Cardiac muscle cell (in vitro differentiated cells and primary cell): ENCODE data around the gene FBXO36. TPM values are rescaled to one million over a fixed set of nuclear protein-coding genes. Genes with fewer than 3 reads are reported as not detected.

Experiments used
- DNase-seq, 2 donors: peaks; one replicate each; pipeline versions ENCODE4 v3.0.0 to v3.0.0-alpha.2; 2010 to 2017; ENCODE audit warnings: low read depth in 1 of 2, low spot score in 1 of 2
- H3K27ac ChIP-seq: fragments of 200-600 bp; sonication (generic); 2 replicates; pipeline ENCODE4 v1.5.1; 2016
- H3K27me3 ChIP-seq: fragments of 200-600 bp; sonication (generic); 2 replicates; pipeline ENCODE4 v1.6.0; 2016; ENCODE audit warnings: control low read depth
- H3K36me3 ChIP-seq: fragments of 200-600 bp; sonication (generic); 2 replicates; pipeline ENCODE4 v1.5.1; 2016; ENCODE audit warnings: control low read depth
- H3K4me1 ChIP-seq: fragments of 200-600 bp; sonication (generic); 2 replicates; pipeline ENCODE4 v1.8.1; 2017; ENCODE audit warnings: low read depth, mild to moderate bottlenecking, mixed run types
- H3K4me3 ChIP-seq: fragments of 200-600 bp; sonication (generic); 2 replicates; pipeline ENCODE4 v1.5.1; 2016; ENCODE audit warnings: mild to moderate bottlenecking
- H3K9me3 ChIP-seq: fragments of 200-600 bp; sonication (generic); 2 replicates; pipeline ENCODE4 v1.5.1; 2017; ENCODE audit warnings: low read depth, mild to moderate bottlenecking, control low read depth
- polyA plus RNA-seq: library from polyadenylated mRNA; unstranded; fragments of >200 nt; fragmentation: Nextera tagmentation; extraction: Ambion mirVana; gene quantifications from 2 replicates; pipeline ENCODE4 v1.2.1, GENCODE V29; 2016
- total RNA-seq: library from RNA; depleted of rRNA; stranded (reverse); fragments of >200 nt; gene quantifications from 2 replicates; pipeline ENCODE4 v1.2.3, GENCODE V29; 2016
- TF ChIP-seq, protein P1 (sequence below): IDR thresholded peaks from 2 replicates; pipeline ENCODE4 v1.5.1; 2012; ENCODE audit warnings: low read depth, mild to moderate bottlenecking, low read length

FBXO36 gene
- total and polyA plus RNA-seq, 2 experiments from 2014 or later, result 4.8 to 5.7 TPM

- Histone ChIP-seq H3K9me3 (no peaks in the 10 kb centered on the region), H3K27me3 (no peaks in the 10 kb centered on the region), H3K36me3 (no peaks in the 10 kb centered on the region), H3K4me3 (no peak overlapping the region), H3K27ac (no peak overlapping the region), H3K4me1 (peaks cover 14% of the 10 kb centered on the region)
- TF ChIP-seq, protein P1, sequence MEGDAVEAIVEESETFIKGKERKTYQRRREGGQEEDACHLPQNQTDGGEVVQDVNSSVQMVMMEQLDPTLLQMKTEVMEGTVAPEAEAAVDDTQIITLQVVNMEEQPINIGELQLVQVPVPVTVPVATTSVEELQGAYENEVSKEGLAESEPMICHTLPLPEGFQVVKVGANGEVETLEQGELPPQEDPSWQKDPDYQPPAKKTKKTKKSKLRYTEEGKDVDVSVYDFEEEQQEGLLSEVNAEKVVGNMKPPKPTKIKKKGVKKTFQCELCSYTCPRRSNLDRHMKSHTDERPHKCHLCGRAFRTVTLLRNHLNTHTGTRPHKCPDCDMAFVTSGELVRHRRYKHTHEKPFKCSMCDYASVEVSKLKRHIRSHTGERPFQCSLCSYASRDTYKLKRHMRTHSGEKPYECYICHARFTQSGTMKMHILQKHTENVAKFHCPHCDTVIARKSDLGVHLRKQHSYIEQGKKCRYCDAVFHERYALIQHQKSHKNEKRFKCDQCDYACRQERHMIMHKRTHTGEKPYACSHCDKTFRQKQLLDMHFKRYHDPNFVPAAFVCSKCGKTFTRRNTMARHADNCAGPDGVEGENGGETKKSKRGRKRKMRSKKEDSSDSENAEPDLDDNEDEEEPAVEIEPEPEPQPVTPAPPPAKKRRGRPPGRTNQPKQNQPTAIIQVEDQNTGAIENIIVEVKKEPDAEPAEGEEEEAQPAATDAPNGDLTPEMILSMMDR, result no peak
- no peak for DNase-seq
Measured at GRCh38 chr2:229903037-229903436, 19.3 kb upstream of the FBXO36 start.

DNA sequence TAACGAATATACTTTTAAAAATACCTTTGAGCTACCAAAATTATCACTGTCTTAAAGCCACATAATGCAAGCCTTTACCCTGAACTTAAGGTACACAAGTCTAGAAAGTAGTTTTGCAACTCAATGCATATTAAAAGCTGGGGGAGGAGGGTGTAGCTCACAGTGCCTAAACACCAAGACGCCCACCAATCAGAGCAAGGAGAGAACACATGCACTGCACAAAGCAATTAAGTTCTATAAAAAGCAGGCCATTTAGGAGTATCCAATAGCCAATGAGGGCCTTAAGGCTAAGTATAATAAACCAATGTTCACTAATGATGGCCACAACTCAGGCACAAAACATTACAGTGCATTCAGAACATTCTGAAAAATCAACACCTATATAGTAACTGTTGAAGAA is 16.7 kb upstream of the FBXO36 start:
- no peaks in the 10 kb centered on the region for H3K27me3 ChIP-seq
- H3K36me3 ChIP-seq, result no peaks in the 10 kb centered on the region
- H3K27ac ChIP-seq, result no peak overlapping the region
- peaks cover 12% of the 10 kb centered on the region for H3K4me1 ChIP-seq
- no peaks in the 10 kb centered on the region for H3K9me3 ChIP-seq
- DNase-seq, result no peak
- H3K4me3 ChIP-seq, result no peak overlapping the region
- TF ChIP-seq, protein P1, result no peak

- Histone ChIP-seq H3K27ac (no peak overlapping the region), H3K27me3 (no peaks in the 10 kb centered on the region), H3K36me3 (no peaks in the 10 kb centered on the region), H3K9me3 (no peaks in the 10 kb centered on the region), H3K4me3 (no peak overlapping the region), H3K4me1 (peaks cover 31% of the 10 kb centered on the region)
- peak in 1 of 2 donors; percentile 48 for DNase-seq
- TF ChIP-seq, protein P1, result no peak
Measured at GRCh38 chr2:229909090-229909489, 13.2 kb upstream of the FBXO36 start.

- no peaks in the 10 kb centered on the region for H3K9me3 ChIP-seq
- H3K27ac ChIP-seq, result peak overlapping the region; percentile 61
- peaks cover 31% of the 10 kb centered on the region for H3K4me1 ChIP-seq
- no peak overlapping the region for H3K4me3 ChIP-seq
- TF ChIP-seq, protein P1, result no peak
- peak in 1 of 2 donors; percentile 9 for DNase-seq
- no peaks in the 10 kb centered on the region for H3K27me3 ChIP-seq
- no peaks in the 10 kb centered on the region for H3K36me3 ChIP-seq
Measured at GRCh38 chr2:229910147-229910831, 12.0 kb upstream of the FBXO36 start.

DNA sequence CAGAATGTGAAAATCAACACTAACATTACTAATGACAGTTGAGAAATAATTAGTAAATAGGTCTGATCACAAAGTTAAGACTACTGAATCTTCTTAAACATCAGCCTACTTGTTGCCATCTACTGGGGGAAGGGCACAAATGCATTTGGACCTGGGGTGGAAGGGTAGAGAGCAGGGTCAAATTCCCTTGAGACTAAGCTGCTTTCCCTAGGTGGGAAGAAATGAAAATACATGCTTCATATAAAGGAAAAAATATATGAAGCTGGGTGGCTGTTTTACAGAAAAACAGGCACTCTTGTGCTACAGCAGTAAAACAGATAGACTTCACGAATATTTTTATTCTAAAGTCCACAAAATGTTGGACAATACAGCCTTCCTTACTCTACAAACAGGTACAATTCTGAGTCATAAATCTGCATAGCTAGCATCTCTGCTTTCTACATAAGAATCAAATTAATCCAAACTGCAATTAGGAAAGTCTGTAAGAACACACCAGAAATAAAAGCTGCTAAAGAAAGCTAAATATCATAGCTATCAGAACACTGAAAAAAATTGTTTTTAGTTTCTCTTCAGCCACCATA is 11.4 kb upstream of the FBXO36 start:
- H3K27me3 ChIP-seq, result no peaks in the 10 kb centered on the region
- H3K4me1 ChIP-seq, result peaks cover 31% of the 10 kb centered on the region
- H3K9me3 ChIP-seq, result no peaks in the 10 kb centered on the region
- H3K27ac ChIP-seq, result peak overlapping the region; percentile 61
- H3K4me3 ChIP-seq, result no peak overlapping the region
- no peaks in the 10 kb centered on the region for H3K36me3 ChIP-seq
- TF ChIP-seq, protein P1, result peak; percentile 38
- peak in 1 of 2 donors; percentile 59 for DNase-seq
